AG04450 (cell line): ENCODE measurements around the gene SLC11A1. TPM values are rescaled to one million over a fixed set of nuclear protein-coding genes. Genes with fewer than 3 reads are reported as not detected.

Experiments used
- CTCF ChIA-PET: fragments of 300-600, 350-600 bp; formaldehyde crosslinking; extraction: SDS; loops from one replicate; lab custom pipeline; 2022; ENCODE audit warnings: antibody characterized with exemption, inconsistent platforms; lab: Charles Lee
- POLR2A ChIA-PET: fragments of 350-600 bp; formaldehyde crosslinking; extraction: SDS; loops from one replicate; lab custom pipeline; 2021; ENCODE audit warnings: antibody characterized with exemption, inconsistent platforms; lab: Yijun Ruan, JAX
- DNase-seq: peaks from one replicate; pipeline ENCODE4 v3.0.0-alpha.2; 2011; ENCODE audit warnings: low read depth, low spot score
- H3K27ac ChIP-seq: one replicate; pipeline ENCODE4 v1.5.1; 2012; ENCODE audit warnings: low read depth, low read length, control low read depth
- H3K27me3 ChIP-seq: one replicate; pipeline ENCODE4 v1.6.0; 2012; ENCODE audit warnings: low read length; ENCODE audit not compliant: control insufficient read depth, insufficient read depth
- H3K4me3 ChIP-seq: 2 replicates; pipeline ENCODE4 v1.5.1; 2011; ENCODE audit warnings: mild to moderate bottlenecking, low read depth, low read length, control low read depth
- H3K9me3 ChIP-seq: 2 replicates; pipeline ENCODE4 v1.5.1; 2012; ENCODE audit warnings: low read length; ENCODE audit not compliant: control insufficient read depth, insufficient read depth
- CTCF ChIP-seq: IDR thresholded peaks from 2 replicates; pipeline ENCODE4 v1.5.1; 2011; ENCODE audit warnings: low read depth, low read length, control low read depth, inconsistent platforms
- polyA plus RNA-seq: library from polyadenylated mRNA; depleted of rRNA; stranded (reverse); fragments of >200 nt; gene quantifications from 2 replicates; pipeline ENCODE4 v1.2.3, GENCODE V29; 2011

Gene SLC11A1
- polyA plus RNA-seq, 1 experiment: not detected

GRCh38 chr2:218397463-218397819 lies 15.4 kb downstream of the SLC11A1 start:
- no peak for TF ChIP-seq CTCF
- Histone ChIP-seq H3K4me3 (peak overlapping the region; percentile 76), H3K9me3 (no peaks in the 10 kb centered on the region; the same call in 1 of the 2 replicates), H3K27ac (peak overlapping the region; percentile 98), H3K27me3 (no peaks in the 10 kb centered on the region)
- ChIA-PET POLR2A (interaction anchor here (1.0 to 1.2 kb wide), 2 partner anchors 110 to 113 kb away, joined by 3 to 4 read pairs; no protein-coding TSS in a partner anchor), CTCF (interaction anchor here (1.3 to 5.9 kb wide), 3 partner anchors 40 to 105 kb away, joined by 3 to 64 read pairs (median 5); partner anchors contain the start of genes CATIP and TMBIM1)
- no peak for DNase-seq

GRCh38 chr2:218397820-218398436 lies 15.9 kb downstream of the SLC11A1 start:
- H3K27me3 ChIP-seq: no peaks in the 10 kb centered on the region
- DNase-seq: no peak
- no peaks in the 10 kb centered on the region; the same call in 1 of the 2 replicates for H3K9me3 ChIP-seq
- ChIA-PET POLR2A (interaction anchor here (1.0 to 1.2 kb wide), 2 partner anchors 111 to 113 kb away, joined by 3 to 4 read pairs; no protein-coding TSS in a partner anchor), CTCF (interaction anchor here (1.3 to 5.9 kb wide), 3 partner anchors 41 to 106 kb away, joined by 3 to 64 read pairs (median 5); partner anchors contain the start of genes CATIP and TMBIM1)
- peak overlapping the region; percentile 65 for H3K27ac ChIP-seq
- peak overlapping the region; percentile 76 for H3K4me3 ChIP-seq
- no peak for TF ChIP-seq CTCF

GRCh38 chr2:218398437-218399390 lies 16.6 kb downstream of the SLC11A1 start:
- no peak for TF ChIP-seq CTCF
- Histone ChIP-seq H3K4me3 (peak overlapping the region; percentile 79), H3K27ac (peak overlapping the region; percentile 78), H3K27me3 (no peaks in the 10 kb centered on the region), H3K9me3 (no peaks in the 10 kb centered on the region; the same call in 1 of the 2 replicates)
- DNase-seq: no peak
- ChIA-PET POLR2A (interaction anchor here (1.0 kb wide), 1 partner anchor 114 kb away, joined by 3 read pairs; no protein-coding TSS in a partner anchor), CTCF (no interaction called here)

GRCh38 chr2:218399391-218400166 lies 17.5 kb downstream of the SLC11A1 start, which contains the start of gene CTDSP1:
CTDSP1 (plus strand) TSS chr2:218399868; CDS start chr2:218400091, 223 bp downstream.
- Histone ChIP-seq H3K27me3 (no peaks in the 10 kb centered on the region), H3K4me3 (peak within 1 kb of the TSS; percentile 79), H3K27ac (peak within 1 kb of the TSS; percentile 78), H3K9me3 (no peaks in the 10 kb centered on the region; the same call in 1 of the 2 replicates)
- peak; percentile 93 for DNase-seq
- ChIA-PET POLR2A (interaction anchor here (1.0 to 1.1 kb wide), 2 partner anchors 113 to 129 kb away, joined by 4 to 5 read pairs; partner anchors contain the start of genes AAMP and PNKD), CTCF (interaction anchor here (0.7 to 1.0 kb wide), 2 partner anchors 67 to 98 kb away, joined by 3 to 6 read pairs; no protein-coding TSS in a partner anchor)
- TF ChIP-seq CTCF: no peak
